NCI-H2107 treated with DMSO at 0.1 percent for 48 hours (cell line): Measurements from ENCODE around the gene UBR1.
"Not testable (repeated sequence)": the region's sequence is repeated elsewhere in the genome, so short reads cannot be mapped to it uniquely, and the experiment has no call there.

Experiments
- DNase-seq: peaks from one replicate; lab custom pipeline; 2025; ENCODE audit not compliant: unreplicated experiment; lab: John Stamatoyannopoulos, UW

The UBR1 gene

GRCh38 chr15:43105778-43106485 is at the start of gene UBR1:
UBR1 (minus strand) TSS chr15:43106038; CDS start chr15:43106022, 16 bp downstream.
- peak; percentile 9 for DNase-seq

GRCh38 chr15:43153269-43153668 is 47.4 kb upstream of the UBR1 start:
- no peak for DNase-seq

- no peak for DNase-seq
Measured at GRCh38 chr15:43151688-43152087, 45.9 kb upstream of the UBR1 start.

GRCh38 chr15:43150191-43150929 is 44.5 kb upstream of the UBR1 start:
- no peak for DNase-seq

- DNase-seq: no peak
Measured at GRCh38 chr15:43146184-43146583, 40.3 kb upstream of the UBR1 start.

GRCh38 chr15:43144512-43144911 is 38.7 kb upstream of the UBR1 start:
- no peak for DNase-seq

- no peak for DNase-seq
Measured at GRCh38 chr15:43143203-43143941, 37.5 kb upstream of the UBR1 start.

- no peak for DNase-seq
Measured at GRCh38 chr15:43135351-43135750, 29.5 kb upstream of the UBR1 start.

GRCh38 chr15:43134157-43134635 is 28.4 kb upstream of the UBR1 start:
- no peak for DNase-seq

- peak; percentile 25 for DNase-seq
Measured at GRCh38 chr15:43133430-43134156, 27.8 kb upstream of the UBR1 start, which contains the start of gene TMEM62. TMEM62 (plus strand) TSS chr15:43133586; CDS start chr15:43133803, 217 bp downstream.

GRCh38 chr15:43132830-43133429 is 27.1 kb upstream of the UBR1 start:
- no peak for DNase-seq

- DNase-seq: no peak
Measured at GRCh38 chr15:43128980-43129335, 23.1 kb upstream of the UBR1 start.

GRCh38 chr15:43128174-43128979 is 22.5 kb upstream of the UBR1 start:
- DNase-seq: not testable (repeated sequence)

- DNase-seq: peak; percentile 32
Measured at GRCh38 chr15:43127752-43128151, 21.9 kb upstream of the UBR1 start.

GRCh38 chr15:43126356-43126755 is 20.5 kb upstream of the UBR1 start:
- no peak for DNase-seq

GRCh38 chr15:43125100-43125661 is 19.3 kb upstream of the UBR1 start:
- no peak for DNase-seq

GRCh38 chr15:43121863-43122262 is 16.0 kb upstream of the UBR1 start:
- DNase-seq: no peak

GRCh38 chr15:43118829-43119228 is 13.0 kb upstream of the UBR1 start:
- DNase-seq: no peak

- no peak for DNase-seq
Measured at GRCh38 chr15:43118286-43118685, 12.4 kb upstream of the UBR1 start.
